PC-3 (cell line): ENCODE measurements around the gene DLGAP4.

Experiments
- CTCF ChIP-seq: fragments of 300-600 bp; sonication (generic); conservative IDR thresholded peaks from 2 replicates; pipeline ENCODE4 v1.5.1; 2017; ENCODE audit warnings: antibody characterized with exemption, low read depth, mild to moderate bottlenecking, low read length
- EZH2 ChIP-seq: fragments of 300-600 bp; sonication (generic); IDR thresholded peaks from one replicate; pipeline ENCODE4 v1.6.1; 2017; ENCODE audit warnings: antibody characterized with exemption, mild to moderate bottlenecking, low read length; ENCODE audit not compliant: unreplicated experiment

- no peak for TF ChIP-seq EZH2
- no peak for TF ChIP-seq CTCF
These were observed 85.3 kb downstream of the DLGAP4 start for GRCh38 chr20:36391456-36391855.
